ENCODE measurements around the gene ETV3.

Gene ETV3

GRCh38 chr1:157137408-157138219, 581 bp downstream of the ETV3 start:
- Histone ChIP-seq H3K4me2 (ENCODE audit: low read length) (peak overlapping the region; percentile 28), H3K4ac (ENCODE audit: low read depth, low read length) (peak overlapping the region; percentile 79), H3K9ac (ENCODE audit: low read length) (peak overlapping the region; percentile 74), H3K79me2 (ENCODE audit: control insufficient read depth, insufficient read depth, low read length) (peaks cover 32% of the 10 kb centered on the region), H3K4me3 (ENCODE audit: low read length) (peak overlapping the region; percentile 89), H3K79me1 (ENCODE audit: low read length) (peaks cover 11% of the 10 kb centered on the region), H3K56ac (ENCODE audit: low read length) (peak overlapping the region; percentile 88), H3K18ac (ENCODE audit: low read length) (peak overlapping the region; percentile 77), H3K27ac (ENCODE audit: low read depth, low read length) (peak overlapping the region; percentile 98), H2AK5ac (ENCODE audit: low read length) (no peak overlapping the region), H3K27me3 (ENCODE audit: insufficient read depth, low read length, poor library complexity) (no peaks in the 10 kb centered on the region), H2BK5ac (ENCODE audit: low read length) (peak overlapping the region; percentile 7), H3K23ac (ENCODE audit: low read length) (peak overlapping the region; percentile 16), H4K8ac (ENCODE audit: low read depth, low read length) (no peak overlapping the region), H4K5ac (ENCODE audit: low read length) (no peak overlapping the region), H2BK120ac (ENCODE audit: low read depth, low read length) (no peak overlapping the region), H3K36me3 (ENCODE audit: control insufficient read depth, insufficient read depth, low read length) (peaks cover 7% of the 10 kb centered on the region), H3K4me1 (ENCODE audit: control insufficient read depth, low read depth, low read length) (peaks cover 13% of the 10 kb centered on the region), H2BK15ac (replicated peaks; ENCODE audit: low read depth) (no peak overlapping the region)
- no CpG with 5 or more reads among the region's 36 CpGs for WGBS (ENCODE audit: extremely low coverage, insufficient coverage, low lambda C conversion rate)
- DNase-seq, result no peak

GRCh38 chr1:157137046-157137407, 1.2 kb downstream of the ETV3 start:
- Histone ChIP-seq H3K23ac (ENCODE audit: low read length) (no peak overlapping the region), H3K4me3 (ENCODE audit: low read length) (peak overlapping the region; percentile 89), H4K5ac (ENCODE audit: low read length) (no peak overlapping the region), H3K18ac (ENCODE audit: low read length) (no peak overlapping the region), H3K9ac (ENCODE audit: low read length) (peak overlapping the region; percentile 74), H3K56ac (ENCODE audit: low read length) (peak overlapping the region; percentile 88), H2BK5ac (ENCODE audit: low read length) (no peak overlapping the region), H3K36me3 (ENCODE audit: control insufficient read depth, insufficient read depth, low read length) (peaks cover 7% of the 10 kb centered on the region), H3K4me1 (ENCODE audit: control insufficient read depth, low read depth, low read length) (peaks cover 9% of the 10 kb centered on the region), H2AK5ac (ENCODE audit: low read length) (no peak overlapping the region), H3K27ac (ENCODE audit: low read depth, low read length) (peak overlapping the region; percentile 98), H3K4ac (ENCODE audit: low read depth, low read length) (no peak overlapping the region), H2BK15ac (replicated peaks; ENCODE audit: low read depth) (no peak overlapping the region), H4K8ac (ENCODE audit: low read depth, low read length) (no peak overlapping the region), H2BK120ac (ENCODE audit: low read depth, low read length) (no peak overlapping the region), H3K27me3 (ENCODE audit: insufficient read depth, low read length, poor library complexity) (no peaks in the 10 kb centered on the region), H3K79me2 (ENCODE audit: control insufficient read depth, insufficient read depth, low read length) (peaks cover 32% of the 10 kb centered on the region), H3K79me1 (ENCODE audit: low read length) (peaks cover 11% of the 10 kb centered on the region), H3K4me2 (ENCODE audit: low read length) (peak overlapping the region; percentile 28)
- no CpG with 5 or more reads among the region's 4 CpGs for WGBS (ENCODE audit: extremely low coverage, insufficient coverage, low lambda C conversion rate)
- DNase-seq, result peak; percentile 83

GRCh38 chr1:157136133-157136532, 2.1 kb downstream of the ETV3 start:
- Histone ChIP-seq H3K79me1 (ENCODE audit: low read length) (peaks cover 11% of the 10 kb centered on the region), H4K8ac (ENCODE audit: low read depth, low read length) (no peak overlapping the region), H2BK120ac (ENCODE audit: low read depth, low read length) (no peak overlapping the region), H3K4me3 (ENCODE audit: low read length) (no peak overlapping the region), H3K56ac (ENCODE audit: low read length) (no peak overlapping the region), H4K5ac (ENCODE audit: low read length) (no peak overlapping the region), H3K23ac (ENCODE audit: low read length) (no peak overlapping the region), H2BK5ac (ENCODE audit: low read length) (no peak overlapping the region), H2AK5ac (ENCODE audit: low read length) (no peak overlapping the region), H2BK15ac (replicated peaks; ENCODE audit: low read depth) (no peak overlapping the region), H3K4me2 (ENCODE audit: low read length) (no peak overlapping the region), H3K9ac (ENCODE audit: low read length) (peak overlapping the region; percentile 74), H3K27ac (ENCODE audit: low read depth, low read length) (no peak overlapping the region), H3K36me3 (ENCODE audit: control insufficient read depth, insufficient read depth, low read length) (peaks cover 7% of the 10 kb centered on the region), H3K79me2 (ENCODE audit: control insufficient read depth, insufficient read depth, low read length) (peaks cover 32% of the 10 kb centered on the region), H3K4me1 (ENCODE audit: control insufficient read depth, low read depth, low read length) (peaks cover 7% of the 10 kb centered on the region), H3K4ac (ENCODE audit: low read depth, low read length) (no peak overlapping the region), H3K27me3 (ENCODE audit: insufficient read depth, low read length, poor library complexity) (no peaks in the 10 kb centered on the region), H3K18ac (ENCODE audit: low read length) (no peak overlapping the region)
- DNase-seq, result peak; percentile 41
- no CpG with 5 or more reads among the region's 4 CpGs for WGBS (ENCODE audit: extremely low coverage, insufficient coverage, low lambda C conversion rate)

GRCh38 chr1:157135646-157136045, 2.5 kb downstream of the ETV3 start:
- no peaks in the 10 kb centered on the region for H3K27me3 ChIP-seq (ENCODE audit: insufficient read depth, low read length, poor library complexity)
- no CpG with 5 or more reads among the region's 1 CpG for WGBS (ENCODE audit: extremely low coverage, insufficient coverage, low lambda C conversion rate)
- no peak overlapping the region for H3K56ac ChIP-seq (ENCODE audit: low read length)
- H4K5ac ChIP-seq (ENCODE audit: low read length), result no peak overlapping the region
- H3K9ac ChIP-seq (ENCODE audit: low read length), result no peak overlapping the region
- H2BK5ac ChIP-seq (ENCODE audit: low read length), result no peak overlapping the region
- peaks cover 7% of the 10 kb centered on the region for H3K36me3 ChIP-seq (ENCODE audit: control insufficient read depth, insufficient read depth, low read length)
- no peak overlapping the region for H3K4me2 ChIP-seq (ENCODE audit: low read length)
- H3K4me1 ChIP-seq (ENCODE audit: control insufficient read depth, low read depth, low read length), result peaks cover 7% of the 10 kb centered on the region
- H3K18ac ChIP-seq (ENCODE audit: low read length), result no peak overlapping the region
- H3K79me1 ChIP-seq (ENCODE audit: low read length), result peaks cover 11% of the 10 kb centered on the region
- H4K8ac ChIP-seq (ENCODE audit: low read depth, low read length), result no peak overlapping the region
- no peak overlapping the region for H3K27ac ChIP-seq (ENCODE audit: low read depth, low read length)
- no peak overlapping the region for H2BK15ac ChIP-seq (replicated peaks; ENCODE audit: low read depth)
- no peak overlapping the region for H3K4ac ChIP-seq (ENCODE audit: low read depth, low read length)
- DNase-seq, result no peak
- H3K23ac ChIP-seq (ENCODE audit: low read length), result no peak overlapping the region
- H2AK5ac ChIP-seq (ENCODE audit: low read length), result no peak overlapping the region
- peaks cover 32% of the 10 kb centered on the region for H3K79me2 ChIP-seq (ENCODE audit: control insufficient read depth, insufficient read depth, low read length)
- no peak overlapping the region for H2BK120ac ChIP-seq (ENCODE audit: low read depth, low read length)
- H3K4me3 ChIP-seq (ENCODE audit: low read length), result no peak overlapping the region

- no peak overlapping the region for H4K8ac ChIP-seq (ENCODE audit: low read depth, low read length)
- no CpG with 5 or more reads among the region's 2 CpGs for WGBS (ENCODE audit: extremely low coverage, insufficient coverage, low lambda C conversion rate)
- peaks cover 13% of the 10 kb centered on the region for H3K79me1 ChIP-seq (ENCODE audit: low read length)
- no peak overlapping the region for H2BK120ac ChIP-seq (ENCODE audit: low read depth, low read length)
- H3K4me1 ChIP-seq (ENCODE audit: control insufficient read depth, low read depth, low read length), result peaks cover 7% of the 10 kb centered on the region
- no peak overlapping the region for H3K4ac ChIP-seq (ENCODE audit: low read depth, low read length)
- H3K79me2 ChIP-seq (ENCODE audit: control insufficient read depth, insufficient read depth, low read length), result peaks cover 32% of the 10 kb centered on the region
- no peak overlapping the region for H3K4me3 ChIP-seq (ENCODE audit: low read length)
- no peak for DNase-seq
- H3K4me2 ChIP-seq (ENCODE audit: low read length), result no peak overlapping the region
- H3K9ac ChIP-seq (ENCODE audit: low read length), result no peak overlapping the region
- H3K36me3 ChIP-seq (ENCODE audit: control insufficient read depth, insufficient read depth, low read length), result peaks cover 10% of the 10 kb centered on the region
- no peak overlapping the region for H3K18ac ChIP-seq (ENCODE audit: low read length)
- no peaks in the 10 kb centered on the region for H3K27me3 ChIP-seq (ENCODE audit: insufficient read depth, low read length, poor library complexity)
- no peak overlapping the region for H2BK5ac ChIP-seq (ENCODE audit: low read length)
- no peak overlapping the region for H3K23ac ChIP-seq (ENCODE audit: low read length)
- no peak overlapping the region for H4K5ac ChIP-seq (ENCODE audit: low read length)
- no peak overlapping the region for H3K56ac ChIP-seq (ENCODE audit: low read length)
- H3K27ac ChIP-seq (ENCODE audit: low read depth, low read length), result no peak overlapping the region
- H2AK5ac ChIP-seq (ENCODE audit: low read length), result no peak overlapping the region
- no peak overlapping the region for H2BK15ac ChIP-seq (replicated peaks; ENCODE audit: low read depth)
Measured at GRCh38 chr1:157135070-157135469, 3.1 kb downstream of the ETV3 start.

Data from mesendoderm (in vitro differentiated cells).